ENCODE data around the gene SLMAP. TPM values are rescaled to one million over a fixed set of nuclear protein-coding genes. Genes with fewer than 3 reads are reported as not detected.

Gene SLMAP
- total RNA-seq, 1 donor from 2014 or later: 502 TPM

- Histone ChIP-seq H3K9me3 (no peaks in the 10 kb centered on the region), H3K4me3 (peak overlapping the region; percentile 48 to 65), H3K27ac (peak overlapping the region; percentile 85 to 87), H3K4me1 (peaks cover 8 to 14% of the 10 kb centered on the region in 2 donors), H3K36me3 (peaks cover 0 to 4% of the 10 kb centered on the region in 2 donors), H3K27me3 (no peaks in the 10 kb centered on the region)
- intact Hi-C loops (cut with DNase I): loop anchor here (10.0 kb wide), 2 partner anchors 55 to 415 kb away; partner anchors contain the start of genes HTD2 and RPP14
- no peak for TF ChIP-seq CTCF (IDR thresholded peaks at IDR 0.05)
- peak in 1 of 2 donors; percentile 83 for DNase-seq (ENCODE audit: low spot score in 2 of 2)
These were observed 133.7 kb downstream of the SLMAP start for GRCh38 chr3:57889807-57890206.

GRCh38 chr3:57890874-57891273, 134.8 kb downstream of the SLMAP start:
- H3K9me3 ChIP-seq: no peaks in the 10 kb centered on the region
- H3K27ac ChIP-seq: peak overlapping the region; percentile 85 to 87
- peak overlapping the region; percentile 48 to 65 for H3K4me3 ChIP-seq
- peaks cover 12 to 22% of the 10 kb centered on the region in 2 donors for H3K4me1 ChIP-seq
- peaks cover 0 to 4% of the 10 kb centered on the region in 2 donors for H3K36me3 ChIP-seq
- no peak for TF ChIP-seq CTCF (IDR thresholded peaks at IDR 0.05)
- no peaks in the 10 kb centered on the region for H3K27me3 ChIP-seq
- intact Hi-C loops (cut with DNase I): loop anchor here (10.0 kb wide), 1 partner anchor 54 kb away; no protein-coding TSS in a partner anchor
- no peak for DNase-seq (ENCODE audit: low spot score in 2 of 2)

GRCh38 chr3:57892423-57892822, 136.3 kb downstream of the SLMAP start:
- Histone ChIP-seq H3K36me3 (peaks cover 1 to 3% of the 10 kb centered on the region in 2 donors), H3K27me3 (no peaks in the 10 kb centered on the region), H3K4me3 (peak overlapping the region in 1 of 2 donors; percentile 65), H3K4me1 (peaks cover 12 to 23% of the 10 kb centered on the region in 2 donors), H3K9me3 (no peaks in the 10 kb centered on the region), H3K27ac (peak overlapping the region; percentile 85 to 87)
- intact Hi-C loops (cut with DNase I): loop anchor here (10.0 kb wide), 1 partner anchor 52 kb away; no protein-coding TSS in a partner anchor
- no peak for TF ChIP-seq CTCF (IDR thresholded peaks at IDR 0.05)
- peak in 1 of 2 donors; percentile 74 for DNase-seq (ENCODE audit: low spot score in 2 of 2)

GRCh38 chr3:57893156-57893555, 137.0 kb downstream of the SLMAP start:
- intact Hi-C loops (cut with DNase I): loop anchor here (10.0 kb wide), 1 partner anchor 52 kb away; no protein-coding TSS in a partner anchor
- peak overlapping the region; percentile 85 to 87 for H3K27ac ChIP-seq
- peak overlapping the region in 1 of 2 donors; percentile 65 for H3K4me3 ChIP-seq
- no peak for TF ChIP-seq CTCF (IDR thresholded peaks at IDR 0.05)
- H3K27me3 ChIP-seq: no peaks in the 10 kb centered on the region
- H3K9me3 ChIP-seq: no peaks in the 10 kb centered on the region
- no peak for DNase-seq (ENCODE audit: low spot score in 2 of 2)
- peaks cover 12 to 23% of the 10 kb centered on the region in 2 donors for H3K4me1 ChIP-seq
- H3K36me3 ChIP-seq: peaks cover 0 to 3% of the 10 kb centered on the region in 2 donors

GRCh38 chr3:57893668-57894067, 137.6 kb downstream of the SLMAP start:
- H3K36me3 ChIP-seq: peaks cover 0 to 3% of the 10 kb centered on the region in 2 donors
- peaks cover 12 to 23% of the 10 kb centered on the region in 2 donors for H3K4me1 ChIP-seq
- TF ChIP-seq CTCF (IDR thresholded peaks at IDR 0.05): no peak
- H3K4me3 ChIP-seq: peak overlapping the region in 1 of 2 donors; percentile 65
- intact Hi-C loops (cut with DNase I): loop anchor here (10.0 kb wide), 1 partner anchor 51 kb away; no protein-coding TSS in a partner anchor
- H3K9me3 ChIP-seq: no peaks in the 10 kb centered on the region
- H3K27me3 ChIP-seq: no peaks in the 10 kb centered on the region
- peak overlapping the region; percentile 85 to 87 for H3K27ac ChIP-seq
- DNase-seq (ENCODE audit: low spot score in 2 of 2): no peak

Measured in ascending aorta (tissue), 2 donors.